Karpas-422 (cell line): Measurements from ENCODE around the gene HSPD1. TPM values are rescaled to one million over a fixed set of nuclear protein-coding genes. Genes with fewer than 3 reads are reported as not detected.
A peak's percentile ranks its signal among the peaks of the same experiment; 100 is the strongest.
"Not testable (repeated sequence)": the region's sequence is repeated elsewhere in the genome, so short reads cannot be mapped to it uniquely, and the experiment has no call there.

Experiments used
- DNase-seq: peaks from one replicate; pipeline ENCODE4 v3.0.0-alpha.2; 2015
- H2AFZ ChIP-seq: fragments of 200-600 bp; sonication (generic); 2 replicates; pipeline ENCODE4 v1.6.1; 2014; ENCODE audit warnings: antibody characterized with exemption, low read length, mixed read lengths
- H3K27ac ChIP-seq: fragments of 200-600 bp; sonication (generic); 2 replicates; pipeline ENCODE4 v1.5.1; 2014; ENCODE audit warnings: mild to moderate bottlenecking, low read length, moderate library complexity
- H3K27me3 ChIP-seq: fragments of 200-600 bp; sonication (generic); 2 replicates; pipeline ENCODE4 v1.6.1; 2014; ENCODE audit warnings: low read length, mixed read lengths
- H3K36me3 ChIP-seq: fragments of 200-600 bp; sonication (generic); 2 replicates; pipeline ENCODE4 v1.6.1; 2014; ENCODE audit warnings: low read length, mixed read lengths; ENCODE audit not compliant: insufficient read depth
- H3K4me1 ChIP-seq: fragments of 200-600 bp; sonication (generic); 2 replicates; pipeline ENCODE4 v1.6.1; 2014; ENCODE audit warnings: mild to moderate bottlenecking, low read length, mixed read lengths
- H3K4me2 ChIP-seq: fragments of 200-600 bp; sonication (generic); 2 replicates; pipeline ENCODE4 v1.6.1; 2014; ENCODE audit warnings: low read length, low read depth, mild to moderate bottlenecking; ENCODE audit not compliant: poor library complexity, severe bottlenecking
- H3K4me3 ChIP-seq: fragments of 200-600 bp; sonication (generic); 2 replicates; pipeline ENCODE4 v1.5.1; 2014; ENCODE audit warnings: mild to moderate bottlenecking, antibody characterized with exemption, low read length, mixed read lengths
- H3K79me2 ChIP-seq: fragments of 200-600 bp; sonication (generic); 2 replicates; pipeline ENCODE4 v1.6.1; 2014; ENCODE audit warnings: mild to moderate bottlenecking, low read length, mixed read lengths
- H3K9ac ChIP-seq: fragments of 200-600 bp; sonication (generic); 2 replicates; pipeline ENCODE4 v1.6.0; 2014; ENCODE audit warnings: low read length
- H3K9me2 ChIP-seq: fragments of 200-600 bp; sonication (generic), shearing (Covaris generic); replicated peaks from 2 replicates; pipeline ENCODE4 v1.6.0; 2014; ENCODE audit warnings: mild to moderate bottlenecking, low read length, moderate library complexity; ENCODE audit not compliant: insufficient read depth
- H3K9me3 ChIP-seq: fragments of 300-700, 200-600 bp; sonication (generic); 2 replicates; pipeline ENCODE4 v1.6.1; 2014; ENCODE audit warnings: low read length, mixed read lengths
- H4K20me1 ChIP-seq: fragments of 200-600 bp; sonication (generic); 2 replicates; pipeline ENCODE4 v1.6.1; 2014; ENCODE audit warnings: mild to moderate bottlenecking, antibody characterized with exemption, low read length, low read depth; ENCODE audit not compliant: insufficient read depth
- total RNA-seq: library from RNA; depleted of rRNA; stranded (reverse); fragments of >200 nt; shearing (Covaris generic); gene quantifications from 2 replicates; pipeline ENCODE4 v1.2.3, GENCODE V29; 2014; ENCODE audit warnings: low replicate concordance

Gene HSPD1
- total RNA-seq, 1 experiment from 2014 or later = 246 TPM

GRCh38 chr2:197460649-197461048, 39.0 kb downstream of the HSPD1 start:
- Histone ChIP-seq H3K9me3 (no peaks in the 10 kb centered on the region), H3K27ac (no peak overlapping the region), H3K9me2 (no peaks in the 10 kb centered on the region), H4K20me1 (0 out of 2 replicates have a peak, but pooled peaks cover 5% of the 10 kb centered on the region), H3K79me2 (peaks cover 61% of the 10 kb centered on the region), H3K4me3 (no peak overlapping the region), H3K4me1 (no peaks in the 10 kb centered on the region), H3K27me3 (no peaks in the 10 kb centered on the region), H3K4me2 (no peak overlapping the region), H3K9ac (no peak overlapping the region), H2AFZ (no peak overlapping the region), H3K36me3 (peaks cover 21% of the 10 kb centered on the region)
- DNase-seq = no peak

- Histone ChIP-seq H3K36me3 (peaks cover 6% of the 10 kb centered on the region; the same call in 1 of the 2 replicates), H3K79me2 (peaks cover 63% of the 10 kb centered on the region), H3K9me3 (no peaks in the 10 kb centered on the region), H2AFZ (no peak overlapping the region), H3K4me2 (peak overlapping the region; percentile 98), H3K27ac (no peak overlapping the region), H3K4me3 (peak overlapping the region; percentile 80; the same call in 1 of the 2 replicates), H3K9ac (peak overlapping the region; percentile 88; the same call in 1 of the 2 replicates), H4K20me1 (peaks cover 19% of the 10 kb centered on the region), H3K9me2 (no peaks in the 10 kb centered on the region), H3K4me1 (peaks cover 16% of the 10 kb centered on the region), H3K27me3 (no peaks in the 10 kb centered on the region)
- no peak for DNase-seq
These were observed 44.2 kb downstream of the HSPD1 start for GRCh38 chr2:197455428-197455827.

- H3K4me2 ChIP-seq = peak overlapping the region; percentile 98
- H3K27me3 ChIP-seq = no peaks in the 10 kb centered on the region
- no peak overlapping the region for H2AFZ ChIP-seq
- H3K79me2 ChIP-seq = peaks cover 61% of the 10 kb centered on the region
- DNase-seq = no peak
- H3K4me3 ChIP-seq = peak overlapping the region; percentile 80
- H4K20me1 ChIP-seq = peaks cover 19% of the 10 kb centered on the region
- H3K27ac ChIP-seq = peak overlapping the region; percentile 83; the same call in 1 of the 2 replicates
- peak overlapping the region; percentile 88 for H3K9ac ChIP-seq
- peaks cover 16% of the 10 kb centered on the region for H3K4me1 ChIP-seq
- H3K9me3 ChIP-seq = no peaks in the 10 kb centered on the region
- peaks cover 6% of the 10 kb centered on the region; the same call in 1 of the 2 replicates for H3K36me3 ChIP-seq
- no peaks in the 10 kb centered on the region for H3K9me2 ChIP-seq
These were observed 44.7 kb downstream of the HSPD1 start for GRCh38 chr2:197454923-197455322.

GRCh38 chr2:197453914-197454398, 45.7 kb downstream of the HSPD1 start:
- H3K9me3 ChIP-seq = no peaks in the 10 kb centered on the region
- peaks cover 51% of the 10 kb centered on the region for H3K79me2 ChIP-seq
- peaks cover 6% of the 10 kb centered on the region; the same call in 1 of the 2 replicates for H3K36me3 ChIP-seq
- no peak for DNase-seq
- no peaks in the 10 kb centered on the region for H3K27me3 ChIP-seq
- peak overlapping the region; percentile 80 for H3K4me3 ChIP-seq
- no peaks in the 10 kb centered on the region for H3K9me2 ChIP-seq
- peaks cover 16% of the 10 kb centered on the region for H3K4me1 ChIP-seq
- peak overlapping the region; percentile 98 for H3K4me2 ChIP-seq
- H3K27ac ChIP-seq = peak overlapping the region; percentile 83
- H4K20me1 ChIP-seq = peaks cover 19% of the 10 kb centered on the region
- H3K9ac ChIP-seq = peak overlapping the region; percentile 88
- peak overlapping the region; percentile 45; the same call in 1 of the 2 replicates for H2AFZ ChIP-seq

GRCh38 chr2:197453123-197453913, 46.3 kb downstream of the HSPD1 start, which contains the start of gene COQ10B:
COQ10B (plus strand) TSS chr2:197453552; CDS start chr2:197453561, 9 bp downstream.
- H3K9me3 ChIP-seq = no peaks in the 10 kb centered on the region
- H3K27ac ChIP-seq = peak within 1 kb of the TSS; percentile 83
- peaks cover 16% of the 10 kb centered on the region for H3K4me1 ChIP-seq
- DNase-seq = peak; percentile 100
- H3K4me2 ChIP-seq = peak within 1 kb of the TSS; percentile 98
- peak within 1 kb of the TSS; percentile 65 for H2AFZ ChIP-seq
- no peaks in the 10 kb centered on the region for H3K9me2 ChIP-seq
- H3K36me3 ChIP-seq = peaks cover 6% of the 10 kb centered on the region; the same call in 1 of the 2 replicates
- H3K4me3 ChIP-seq = peak within 1 kb of the TSS; percentile 80
- H3K27me3 ChIP-seq = no peaks in the 10 kb centered on the region
- peaks cover 45% of the 10 kb centered on the region for H3K79me2 ChIP-seq
- H3K9ac ChIP-seq = peak within 1 kb of the TSS; percentile 88
- peaks cover 19% of the 10 kb centered on the region for H4K20me1 ChIP-seq

- Histone ChIP-seq H3K4me2 (peak overlapping the region; percentile 73), H3K9ac (peak overlapping the region; percentile 75), H3K27ac (peak overlapping the region; percentile 38), H3K79me2 (peaks cover 39% of the 10 kb centered on the region), H3K9me3 (no peaks in the 10 kb centered on the region), H3K36me3 (peaks cover 6% of the 10 kb centered on the region; the same call in 1 of the 2 replicates), H3K4me3 (peak overlapping the region; percentile 80), H3K4me1 (peaks cover 16% of the 10 kb centered on the region), H3K27me3 (no peaks in the 10 kb centered on the region), H4K20me1 (peaks cover 19% of the 10 kb centered on the region), H3K9me2 (no peaks in the 10 kb centered on the region), H2AFZ (peak overlapping the region; percentile 65)
- DNase-seq = no peak
These were observed 46.9 kb downstream of the HSPD1 start for GRCh38 chr2:197452754-197453122.

- H3K9me2 ChIP-seq, H3K9ac ChIP-seq, H3K4me2 ChIP-seq, H3K9me3 ChIP-seq, H3K4me3 ChIP-seq, H3K27me3 ChIP-seq, H3K36me3 ChIP-seq, H3K27ac ChIP-seq: not testable (repeated sequence)
- peaks cover 15% of the 10 kb centered on the region for H4K20me1 ChIP-seq
- peaks cover 16% of the 10 kb centered on the region for H3K4me1 ChIP-seq
- peak; percentile 51 for DNase-seq
- peak overlapping the region; percentile 77; the same call in 1 of the 2 replicates for H2AFZ ChIP-seq
- peaks cover 24% of the 10 kb centered on the region for H3K79me2 ChIP-seq
These were observed 48.7 kb downstream of the HSPD1 start for GRCh38 chr2:197450935-197451358.

GRCh38 chr2:197450465-197450864, 49.2 kb downstream of the HSPD1 start:
- H3K4me3 ChIP-seq = no peak overlapping the region
- no peak overlapping the region for H3K9ac ChIP-seq
- no peaks in the 10 kb centered on the region for H3K9me3 ChIP-seq
- no peak for DNase-seq
- H3K79me2 ChIP-seq = peaks cover 19% of the 10 kb centered on the region
- no peaks in the 10 kb centered on the region for H3K9me2 ChIP-seq
- H3K4me1 ChIP-seq = peaks cover 16% of the 10 kb centered on the region
- H3K27me3 ChIP-seq = no peaks in the 10 kb centered on the region
- peaks cover 12% of the 10 kb centered on the region for H4K20me1 ChIP-seq
- no peak overlapping the region for H3K4me2 ChIP-seq
- H3K27ac ChIP-seq = no peak overlapping the region
- peaks cover 3% of the 10 kb centered on the region; the same call in 1 of the 2 replicates for H3K36me3 ChIP-seq
- H2AFZ ChIP-seq = no peak overlapping the region
